GM23338 (cell line): ENCODE measurements around the gene CHD5. TPM values are rescaled to one million over a fixed set of nuclear protein-coding genes. Genes with fewer than 3 reads are reported as not detected.

Experiments used
- ATAC-seq: fragments of 200-7000 bp; cut with Tn5 transposase; 3 replicates; pipeline ENCODE4 v1.9.1; 2020
- DNase-seq: peaks from one replicate; pipeline ENCODE4 v3.0.0-alpha.2; 2015; ENCODE audit warnings: low spot score
- H2AFZ ChIP-seq: fragments of 200-600 bp; sonication (generic); 2 replicates; pipeline ENCODE4 v1.8.0; 2016; ENCODE audit warnings: antibody characterized with exemption, mild to moderate bottlenecking, moderate library complexity
- H3F3A ChIP-seq: fragments of 200-600 bp; sonication (generic); replicated peaks from 2 replicates; pipeline ENCODE4 v1.8.0; 2017; ENCODE audit warnings: antibody characterized with exemption, mixed run types, low read depth
- H3K27ac ChIP-seq: fragments of 200-600 bp; sonication (generic); 2 replicates; pipeline ENCODE4 v1.6.1; 2016; ENCODE audit warnings: low read depth
- H3K27me3 ChIP-seq: fragments of 200-600 bp; sonication (generic); 2 replicates; pipeline ENCODE4 v1.8.0; 2016; ENCODE audit warnings: mild to moderate bottlenecking, mixed run types, moderate library complexity; ENCODE audit not compliant: insufficient read depth
- H3K36me3 ChIP-seq: fragments of 200-600 bp; sonication (generic); 2 replicates; pipeline ENCODE4 v1.8.0; 2016; ENCODE audit warnings: mild to moderate bottlenecking; ENCODE audit not compliant: insufficient read depth
- H3K4me1 ChIP-seq: fragments of 200-600 bp; sonication (generic); 2 replicates; pipeline ENCODE4 v1.8.0; 2016; ENCODE audit warnings: mild to moderate bottlenecking, moderate library complexity; ENCODE audit not compliant: insufficient read depth
- H3K4me2 ChIP-seq: fragments of 200-600 bp; sonication (generic); 2 replicates; pipeline ENCODE4 v1.7.1; 2017; ENCODE audit warnings: mixed run types
- H3K4me3 ChIP-seq: fragments of 200-600 bp; sonication (generic); 2 replicates; pipeline ENCODE4 v1.6.1; 2016; ENCODE audit warnings: mixed run types
- H3K79me2 ChIP-seq: fragments of 200-600 bp; sonication (generic); replicated peaks from 2 replicates; pipeline ENCODE4 v1.8.0; 2017; ENCODE audit warnings: mild to moderate bottlenecking; ENCODE audit not compliant: insufficient read depth
- H3K9me2 ChIP-seq: fragments of 200-600 bp; sonication (generic); 2 replicates; pipeline ENCODE4 v1.8.0; 2017; ENCODE audit not compliant: insufficient read depth
- H4K20me1 ChIP-seq: fragments of 200-600 bp; sonication (generic); replicated peaks from 2 replicates; pipeline ENCODE4 v1.8.0; 2017; ENCODE audit warnings: mild to moderate bottlenecking; ENCODE audit not compliant: insufficient read depth
- H3K27ac Mint-ChIP-seq: 2 replicates; pipeline ENCODE4 v1.8.0; 2020; ENCODE audit warnings: inconsistent platforms, mild to moderate bottlenecking, moderate library complexity, mixed read lengths
- H3K27me3 Mint-ChIP-seq: 3 replicates; pipeline ENCODE4 v1.8.0; 2022; ENCODE audit warnings: low read depth, mild to moderate bottlenecking, moderate library complexity, mixed read lengths, inconsistent platforms; ENCODE audit not compliant: insufficient read depth, poor library complexity
- H3K36me3 Mint-ChIP-seq: 3 replicates; pipeline ENCODE4 v1.8.0; 2021; ENCODE audit warnings: low read depth, mild to moderate bottlenecking, inconsistent platforms, moderate library complexity, mixed read lengths
- H3K4me1 Mint-ChIP-seq: 3 replicates; pipeline ENCODE4 v1.8.0; 2020; ENCODE audit warnings: mild to moderate bottlenecking, inconsistent platforms, mixed read lengths
- H3K4me3 Mint-ChIP-seq: 3 replicates; pipeline ENCODE4 v1.8.0; 2021; ENCODE audit warnings: moderate library complexity, mild to moderate bottlenecking, inconsistent platforms, mixed read lengths
- H3K9me3 Mint-ChIP-seq: 3 replicates; pipeline ENCODE4 v1.8.0; 2020; ENCODE audit warnings: moderate library complexity, mild to moderate bottlenecking, inconsistent platforms, mixed read lengths
- CREB1 ChIP-seq: fragments of 250-450 bp; sonication (Bioruptor Pico); IDR thresholded peaks from 2 replicates; pipeline ENCODE4 v1.5.0; 2020; ENCODE audit warnings: low read depth, mild to moderate bottlenecking, moderate library complexity
- CTCF ChIP-seq, 2 experiments: fragments of 200-600 bp in 1 of 2; sonication (generic) in 1 of 2; conservative IDR thresholded peaks; 2 replicates each; pipeline versions ENCODE4 v1.5.1 to v1.6.1; 2016 to 2017; ENCODE audit warnings: antibody characterized with exemption in 2 of 2, low read depth in 2 of 2, mild to moderate bottlenecking in 2 of 2, moderate library complexity in 1 of 2
- ETS1 ChIP-seq: IDR thresholded peaks from 2 replicates; pipeline ENCODE4 v1.6.1; 2016; ENCODE audit warnings: antibody characterized with exemption
- EZH2 ChIP-seq: fragments of 200-600 bp; sonication (generic); IDR thresholded peaks from one replicate; pipeline ENCODE4 v1.8.0; 2017; ENCODE audit warnings: antibody characterized with exemption, mild to moderate bottlenecking, low read depth; ENCODE audit not compliant: unreplicated experiment
- EZH2phosphoT487 ChIP-seq: fragments of 200-600 bp; sonication (generic); IDR thresholded peaks from one replicate; pipeline ENCODE4 v1.8.1; 2018; ENCODE audit warnings: antibody characterized with exemption; ENCODE audit not compliant: unreplicated experiment
- JUNB ChIP-seq: IDR thresholded peaks from one replicate; pipeline ENCODE4 v1.6.1; 2016; ENCODE audit warnings: antibody characterized with exemption; ENCODE audit not compliant: unreplicated experiment
- POLR2AphosphoS5 ChIP-seq: IDR thresholded peaks from 2 replicates; pipeline ENCODE4 v1.6.1; 2016; ENCODE audit warnings: antibody characterized with exemption, low read depth
- REST ChIP-seq: IDR thresholded peaks from one replicate; pipeline ENCODE4 v1.6.1; 2018; ENCODE audit warnings: antibody characterized with exemption; ENCODE audit not compliant: unreplicated experiment
- STAT1 ChIP-seq: IDR thresholded peaks from one replicate; pipeline ENCODE4 v1.6.1; 2016; ENCODE audit warnings: antibody characterized with exemption; ENCODE audit not compliant: unreplicated experiment
- ZNF114 ChIP-seq: fragments of 250-450 bp; sonication (Bioruptor Pico); IDR thresholded peaks from 2 replicates; pipeline ENCODE4 v1.5.0; 2020; ENCODE audit warnings: mild to moderate bottlenecking, moderate library complexity
- polyA plus RNA-seq: library from polyadenylated mRNA; unstranded; fragments of >200 nt; fragmentation: Nextera tagmentation; extraction: Ambion mirVana; gene quantifications from 2 replicates; pipeline ENCODE4 v1.2.1, GENCODE V29; 2016
- total RNA-seq: library from RNA; depleted of rRNA; stranded (reverse); fragments of >200 nt; shearing (Covaris generic); gene quantifications from 2 replicates; pipeline ENCODE4 v1.2.3, GENCODE V29; 2014

CHD5 gene
- total and polyA plus RNA-seq, 2 experiments from 2014 or later: 0.32 to 1.0 TPM

- Mint-ChIP-seq H3K27me3 (peaks cover 12% of the 10 kb centered on the region), H3K4me1 (peaks cover 5% of the 10 kb centered on the region; the same call in 2 of the 3 replicates), H3K36me3 (no peaks in the 10 kb centered on the region), H3K9me3 (no peaks in the 10 kb centered on the region), H3K4me3 (no peak overlapping the region), H3K27ac (no peak overlapping the region)
- H3K36me3 ChIP-seq: no peaks in the 10 kb centered on the region
- TF ChIP-seq ETS1 (no peak), CREB1 (CRISPR knock-in tag) (no peak), EZH2 (no peak), REST (no peak), JUNB (no peak), ZNF114 (CRISPR knock-in tag) (no peak), STAT1 (no peak)
- no peaks in the 10 kb centered on the region for H4K20me1 ChIP-seq
- H3K4me3 ChIP-seq: no peak overlapping the region
- DNase-seq: peak; percentile 74
- H3K27me3 ChIP-seq: peaks cover 22% of the 10 kb centered on the region
- peak; percentile 8; the same call in 1 of the 3 replicates for ATAC-seq
- H3K4me1 ChIP-seq: no peaks in the 10 kb centered on the region
- no peak overlapping the region for H3K4me2 ChIP-seq
- H3K79me2 ChIP-seq: no peaks in the 10 kb centered on the region
- H3K27ac ChIP-seq: no peak overlapping the region
- H3F3A ChIP-seq: 0 out of 2 replicates have a peak, but pooled peaks cover 2% of the 10 kb centered on the region
- no peak overlapping the region for H2AFZ ChIP-seq
- peaks cover 6% of the 10 kb centered on the region for H3K9me2 ChIP-seq
These were observed 35.3 kb downstream of the CHD5 start for GRCh38 chr1:6144647-6145395.

GRCh38 chr1:6144175-6144574, 35.9 kb downstream of the CHD5 start:
- no peaks in the 10 kb centered on the region for H3K36me3 ChIP-seq
- H3K4me3 ChIP-seq: no peak overlapping the region
- no peak for DNase-seq
- 0 out of 2 replicates have a peak, but pooled peaks cover 2% of the 10 kb centered on the region for H3F3A ChIP-seq
- H2AFZ ChIP-seq: no peak overlapping the region
- H3K27me3 ChIP-seq: peaks cover 15% of the 10 kb centered on the region
- H3K4me1 ChIP-seq: no peaks in the 10 kb centered on the region
- peaks cover 5% of the 10 kb centered on the region; the same call in 2 of the 3 replicates for H3K4me1 Mint-ChIP-seq
- H3K27ac Mint-ChIP-seq: no peak overlapping the region
- H3K9me2 ChIP-seq: peaks cover under 1% of the 10 kb centered on the region; the same call in 1 of the 2 replicates
- no peak overlapping the region for H3K4me2 ChIP-seq
- no peaks in the 10 kb centered on the region for H3K36me3 Mint-ChIP-seq
- no peaks in the 10 kb centered on the region for H3K79me2 ChIP-seq
- H3K27ac ChIP-seq: no peak overlapping the region
- no peak overlapping the region for H3K4me3 Mint-ChIP-seq
- ATAC-seq: no peak
- no peaks in the 10 kb centered on the region for H3K9me3 Mint-ChIP-seq
- H3K27me3 Mint-ChIP-seq: peaks cover 17% of the 10 kb centered on the region
- H4K20me1 ChIP-seq: no peaks in the 10 kb centered on the region
- no peak for TF ChIP-seq EZH2
- no peak for TF ChIP-seq REST
- TF ChIP-seq EZH2phosphoT487: no peak
- no peak for TF ChIP-seq POLR2AphosphoS5
- TF ChIP-seq CTCF (conservative IDR thresholded peaks at IDR 0.05; ENCODE audit: low read depth in 2 of 2): no peak
